Neural cell (in vitro differentiated cells): ENCODE measurements around the gene C18orf54. TPM values are rescaled to one million over a fixed set of nuclear protein-coding genes. Genes with fewer than 3 reads are reported as not detected.

ENCODE experiments used
- H2AFZ ChIP-seq: fragments of 200-600, 300-800 bp; sonication (generic), shearing (Covaris generic); 2 replicates; pipeline ENCODE4 v1.6.0; 2014; ENCODE audit warnings: low read depth, mild to moderate bottlenecking, antibody characterized with exemption, low read length, moderate library complexity
- H3F3A ChIP-seq: fragments of 200-600 bp; shearing (Covaris generic); 2 replicates; pipeline ENCODE4 v1.6.1; 2016; ENCODE audit warnings: mild to moderate bottlenecking, moderate library complexity, mixed read lengths, antibody characterized with exemption, low read length; ENCODE audit not compliant: insufficient read depth, poor library complexity, severe bottlenecking
- H3K27ac ChIP-seq: fragments of 200-600, 300-800 bp; sonication (generic), shearing (Covaris generic); 2 replicates; pipeline ENCODE4 v1.5.1; 2014; ENCODE audit warnings: mild to moderate bottlenecking, low read length, moderate library complexity
- H3K27me3 ChIP-seq: fragments of 300-800, 200-600 bp; sonication (generic), shearing (Covaris generic); 2 replicates; pipeline ENCODE4 v1.6.0; 2014; ENCODE audit warnings: mild to moderate bottlenecking, low read depth, low read length, moderate library complexity; ENCODE audit not compliant: insufficient read depth
- H3K36me3 ChIP-seq: fragments of 300-800, 200-600 bp; sonication (generic), shearing (Covaris generic); 2 replicates; pipeline ENCODE4 v1.5.1; 2014; ENCODE audit warnings: mild to moderate bottlenecking, antibody characterized with exemption, low read length, moderate library complexity; ENCODE audit not compliant: insufficient read depth
- H3K4me2 ChIP-seq: fragments of 300-800, 200-600 bp; sonication (generic), shearing (Covaris generic); 2 replicates; pipeline ENCODE4 v1.6.0; 2014; ENCODE audit warnings: mild to moderate bottlenecking, low read length
- H3K4me3 ChIP-seq: fragments of 300-800, 200-600 bp; sonication (generic), shearing (Covaris generic); 2 replicates; pipeline ENCODE4 v1.5.1; 2014; ENCODE audit warnings: mild to moderate bottlenecking, low read length, moderate library complexity
- H3K79me2 ChIP-seq: fragments of 200-600 bp; shearing (Covaris generic); replicated peaks from 2 replicates; pipeline ENCODE4 v1.6.0; 2014; ENCODE audit warnings: mild to moderate bottlenecking, low read length, moderate library complexity; ENCODE audit not compliant: insufficient read depth
- H3K9ac ChIP-seq: fragments of 300-800, 200-600 bp; sonication (generic), shearing (Covaris generic); 2 replicates; pipeline ENCODE4 v1.6.1; 2016; ENCODE audit warnings: mild to moderate bottlenecking, low read length, mixed read lengths
- H3K9me2 ChIP-seq: fragments of 200-600 bp; shearing (Covaris generic); 2 replicates; pipeline ENCODE4 v1.6.1; 2016; ENCODE audit warnings: mild to moderate bottlenecking, low read length, mixed read lengths; ENCODE audit not compliant: insufficient read depth
- H3K9me3 ChIP-seq: fragments of 200-600, 300-800 bp; sonication (generic), shearing (Covaris generic); 2 replicates; pipeline ENCODE4 v1.6.1; 2016; ENCODE audit warnings: mild to moderate bottlenecking, mixed run types, low read length, moderate library complexity, mixed read lengths
- H4K20me1 ChIP-seq: fragments of 200-600 bp; shearing (Covaris generic); 2 replicates; pipeline ENCODE4 v1.6.1; 2016; ENCODE audit warnings: mild to moderate bottlenecking, mixed run types; ENCODE audit not compliant: insufficient read depth
- CTCF ChIP-seq: fragments of 450-650 bp; IDR thresholded peaks from 2 replicates; pipeline ENCODE4 v1.5.1; 2014; ENCODE audit warnings: antibody characterized with exemption, mild to moderate bottlenecking, moderate library complexity; ENCODE audit not compliant: poor library complexity, severe bottlenecking
- EP300 ChIP-seq: fragments of 450-650 bp; conservative IDR thresholded peaks from 2 replicates; pipeline ENCODE4 v1.6.1; 2014; ENCODE audit warnings: antibody characterized with exemption, mild to moderate bottlenecking, moderate library complexity; ENCODE audit not compliant: poor library complexity, severe bottlenecking
- EZH2 ChIP-seq: fragments of 200-600, 300-800 bp; shearing (Covaris generic), sonication (generic); IDR thresholded peaks from 2 replicates; pipeline ENCODE4 v1.6.1; 2014; ENCODE audit warnings: antibody characterized with exemption, low read length, borderline replicate concordance, mild to moderate bottlenecking; ENCODE audit not compliant: insufficient read depth, poor library complexity, severe bottlenecking
- MXI1 ChIP-seq: fragments of 450-650 bp; conservative IDR thresholded peaks from 2 replicates; pipeline ENCODE4 v1.6.1; 2014; ENCODE audit warnings: antibody characterized with exemption, mild to moderate bottlenecking; ENCODE audit not compliant: poor library complexity, severe bottlenecking
- POLR2AphosphoS5 ChIP-seq: IDR thresholded peaks from 2 replicates; pipeline ENCODE4 v1.6.1; 2012
- RAD21 ChIP-seq: fragments of 450-650 bp; conservative IDR thresholded peaks from 2 replicates; pipeline ENCODE4 v1.6.1; 2014; ENCODE audit warnings: antibody characterized with exemption, mild to moderate bottlenecking, moderate library complexity
- REST ChIP-seq: IDR thresholded peaks from 2 replicates; pipeline ENCODE4 v1.6.1; 2012; ENCODE audit warnings: borderline replicate concordance
- SMC3 ChIP-seq: fragments of 450-650 bp; conservative IDR thresholded peaks from 2 replicates; pipeline ENCODE4 v1.6.1; 2014; ENCODE audit warnings: antibody characterized with exemption, mild to moderate bottlenecking, moderate library complexity; ENCODE audit not compliant: poor library complexity
- TAF1 ChIP-seq: IDR thresholded peaks from 2 replicates; pipeline ENCODE4 v1.6.1; 2012; ENCODE audit warnings: low read depth
- polyA plus RNA-seq: library from polyadenylated mRNA; depleted of rRNA; stranded (reverse); fragments of >200 nt; gene quantifications from 2 replicates; pipeline ENCODE4 v1.2.3, GENCODE V29; 2014

The C18orf54 gene
- polyA plus RNA-seq, 1 donor from 2014 or later, result 2.2 TPM

- peak; percentile 77 for TF ChIP-seq RAD21
- peak; percentile 81 for TF ChIP-seq CTCF
- peak; percentile 79 for TF ChIP-seq SMC3
- TF ChIP-seq TAF1, result no peak
- no peak for TF ChIP-seq MXI1
- H3K79me2 ChIP-seq, result no peaks in the 10 kb centered on the region
- no peaks in the 10 kb centered on the region for H3K27me3 ChIP-seq
- no peak overlapping the region for H3K4me2 ChIP-seq
- H3K9me3 ChIP-seq, result no peaks in the 10 kb centered on the region
- H3F3A ChIP-seq, result no peaks in the 10 kb centered on the region
- H4K20me1 ChIP-seq, result no peaks in the 10 kb centered on the region
- H3K27ac ChIP-seq, result no peak overlapping the region
- no peak overlapping the region for H3K9ac ChIP-seq
- H2AFZ ChIP-seq, result no peak overlapping the region
- H3K36me3 ChIP-seq, result no peaks in the 10 kb centered on the region
- no peaks in the 10 kb centered on the region for H3K9me2 ChIP-seq
- no peak overlapping the region for H3K4me3 ChIP-seq
Observed at GRCh38 chr18:54392543-54393023, 34.9 kb downstream of the C18orf54 start.

GRCh38 chr18:54393648-54394294, 36.1 kb downstream of the C18orf54 start:
- Histone ChIP-seq H3K36me3 (no peaks in the 10 kb centered on the region), H2AFZ (no peak overlapping the region)
- TF ChIP-seq RAD21 (no peak), MXI1 (no peak), SMC3 (no peak), POLR2AphosphoS5 (no peak), EZH2 (no peak), REST (no peak), TAF1 (no peak), EP300 (no peak), CTCF (no peak)

More at GRCh38 chr18:54393648-54394294, 36.1 kb downstream of the C18orf54 start:
- Histone ChIP-seq H3K27me3 (no peaks in the 10 kb centered on the region), H3K9me3 (no peaks in the 10 kb centered on the region), H3K4me3 (no peak overlapping the region), H3K79me2 (no peaks in the 10 kb centered on the region), H4K20me1 (no peaks in the 10 kb centered on the region), H3K27ac (no peak overlapping the region), H3K4me2 (no peak overlapping the region), H3K9me2 (no peaks in the 10 kb centered on the region), H3F3A (no peaks in the 10 kb centered on the region), H3K9ac (no peak overlapping the region)
